ENCODE results near the gene SYT3.
A peak's percentile ranks its signal among the peaks of the same experiment; 100 is the strongest.

The SYT3 gene

GRCh38 chr19:50661766-50662650 is 22.3 kb upstream of the SYT3 start:
- DNase-seq: no peak

DNA sequence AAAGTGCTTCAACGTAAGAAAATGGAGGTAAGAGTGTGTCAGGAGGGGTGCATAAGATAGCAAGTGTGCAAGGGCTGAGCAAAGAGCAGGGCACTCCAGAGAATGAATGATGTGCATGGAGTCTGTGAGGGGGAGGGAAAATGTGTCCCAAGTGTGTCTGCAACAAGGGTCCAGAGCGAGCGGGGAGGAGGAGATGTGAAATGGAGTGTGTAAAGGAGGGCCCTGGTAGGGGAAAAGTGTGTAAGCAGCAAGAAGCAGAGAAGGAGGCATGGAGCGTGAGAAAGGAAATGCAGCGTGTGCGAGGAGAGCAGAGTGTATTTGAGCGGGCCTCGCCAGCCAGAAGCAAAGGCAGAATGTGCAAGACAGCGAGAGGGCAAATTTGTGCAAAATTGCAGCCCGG is 21.3 kb upstream of the SYT3 start:
- no peak for DNase-seq

- DNase-seq: no peak
Measured at GRCh38 chr19:50660088-50660366, 20.3 kb upstream of the SYT3 start.

GRCh38 chr19:50659318-50660087 is 19.8 kb upstream of the SYT3 start:
- no peak for DNase-seq

DNA sequence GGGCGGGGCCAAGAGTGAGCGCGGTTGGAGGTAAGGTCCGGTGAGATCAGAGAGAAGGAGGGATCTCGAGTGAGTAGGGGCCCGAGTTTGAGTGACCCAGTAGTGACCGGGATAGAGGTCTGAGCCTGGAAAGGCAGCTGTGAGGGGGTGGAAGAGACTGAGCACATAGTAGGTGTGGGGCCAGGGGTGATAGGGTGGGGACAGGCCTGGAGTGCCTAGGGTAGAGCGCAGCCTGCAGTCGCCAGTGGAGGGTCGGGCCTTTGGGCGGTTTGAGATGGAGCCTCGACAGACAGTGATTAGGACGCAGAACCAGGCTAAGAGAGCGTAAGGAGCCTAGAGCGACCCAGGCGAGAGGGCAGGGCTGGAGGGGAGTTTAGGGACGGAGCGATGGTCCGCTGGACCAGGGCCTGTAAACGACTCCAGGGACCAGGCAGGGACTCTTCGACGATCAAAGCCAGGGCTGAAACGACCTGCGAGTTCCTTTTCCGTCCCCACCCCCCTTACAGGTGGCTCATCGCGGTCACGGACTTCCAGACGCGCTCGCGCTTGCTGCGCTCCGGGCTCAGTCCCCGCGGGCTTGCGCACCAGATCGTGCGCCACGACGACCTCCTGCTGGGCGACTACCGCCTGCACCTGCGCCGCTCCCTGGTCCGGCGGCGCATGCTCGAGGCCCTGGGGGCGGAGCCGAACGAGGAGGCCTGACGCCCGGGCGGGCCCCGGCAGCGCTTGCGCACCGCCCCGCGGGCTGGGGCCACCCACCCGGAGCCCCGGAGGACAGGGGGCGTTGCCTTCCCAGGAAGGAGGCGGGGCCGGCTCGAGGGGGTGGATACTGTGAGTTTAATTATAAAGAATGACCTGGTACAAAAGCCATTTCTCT is 19.0 kb upstream of the SYT3 start:
- DNase-seq: peak; percentile 21 to 27

- peak; percentile 70 to 71 for DNase-seq
Measured at GRCh38 chr19:50657712-50658440, 18.2 kb upstream of the SYT3 start.

DNA sequence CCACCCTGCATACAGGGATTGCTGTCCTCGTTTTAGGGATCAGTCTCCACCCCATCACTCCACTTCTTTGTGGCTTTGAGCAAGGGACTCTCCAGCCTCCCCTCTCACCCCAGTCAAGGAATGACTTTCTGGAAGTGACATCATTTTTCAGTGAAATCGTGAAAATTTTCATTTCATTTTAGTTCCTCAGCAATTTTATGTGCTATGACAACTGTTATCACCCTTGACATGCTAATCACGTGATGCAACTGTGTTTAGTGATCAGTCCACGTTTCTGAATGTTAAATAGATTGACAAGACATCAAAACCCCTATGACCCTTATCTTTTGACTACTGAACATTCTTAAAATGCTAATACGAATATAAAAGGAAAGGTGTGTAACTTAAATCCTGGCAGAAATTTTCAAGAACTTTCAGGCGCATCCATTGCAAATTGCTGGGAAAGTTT is 17.6 kb upstream of the SYT3 start:
- DNase-seq: no peak

- DNase-seq: no peak
Measured at GRCh38 chr19:50654882-50655281, 15.2 kb upstream of the SYT3 start.

DNA sequence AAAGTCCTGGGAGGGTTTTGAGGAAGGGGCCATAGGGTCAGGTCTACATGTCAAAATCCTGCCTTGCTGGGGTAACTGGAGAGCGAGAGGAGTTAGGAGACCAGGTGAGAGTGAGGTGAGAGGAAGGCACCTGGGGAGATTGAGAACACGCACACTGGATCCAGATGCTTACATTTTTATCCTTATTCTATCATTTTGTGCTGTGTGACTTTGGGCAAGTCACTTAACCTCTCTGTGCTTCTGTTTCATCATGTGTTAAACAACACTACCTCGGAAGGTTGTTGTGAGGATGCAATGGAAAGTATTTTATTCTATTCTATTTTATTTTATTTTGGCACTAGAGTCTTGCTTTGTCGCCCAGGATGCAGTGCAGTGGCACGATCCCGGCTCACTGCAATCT is 13.0 kb upstream of the SYT3 start:
- DNase-seq: no peak

DNA sequence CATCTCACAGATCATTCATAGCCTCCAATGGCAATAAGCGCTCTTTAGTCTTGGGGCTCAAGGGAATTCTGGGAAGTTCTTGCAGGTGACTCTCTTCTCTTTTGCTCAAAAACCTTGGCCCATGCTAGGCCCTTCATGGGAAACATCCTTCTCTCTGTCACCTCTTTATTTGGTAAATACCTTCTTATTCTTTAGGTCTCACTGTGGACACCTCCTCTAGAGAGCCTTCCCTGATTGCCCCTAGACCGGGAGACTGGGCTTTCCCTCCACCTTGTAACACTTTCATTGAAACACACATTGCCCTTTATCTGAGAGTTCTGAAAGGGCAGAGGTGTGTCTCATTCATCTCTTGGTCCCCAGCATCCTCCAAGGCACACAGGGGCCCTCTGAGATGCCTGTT is 11.5 kb upstream of the SYT3 start:
- DNase-seq: no peak

- no peak for DNase-seq
Measured at GRCh38 chr19:50649433-50650391, 10.0 kb upstream of the SYT3 start, which contains the start of gene C19orf81. TSS of gene C19orf81 (plus strand) at chr19:50649445. CDS start at chr19:50649445, 0 bp downstream.

GRCh38 chr19:50648659-50649058 is 9.0 kb upstream of the SYT3 start:
- no peak for DNase-seq

GRCh38 chr19:50647879-50648615 is 8.4 kb upstream of the SYT3 start:
- DNase-seq: no peak

DNA sequence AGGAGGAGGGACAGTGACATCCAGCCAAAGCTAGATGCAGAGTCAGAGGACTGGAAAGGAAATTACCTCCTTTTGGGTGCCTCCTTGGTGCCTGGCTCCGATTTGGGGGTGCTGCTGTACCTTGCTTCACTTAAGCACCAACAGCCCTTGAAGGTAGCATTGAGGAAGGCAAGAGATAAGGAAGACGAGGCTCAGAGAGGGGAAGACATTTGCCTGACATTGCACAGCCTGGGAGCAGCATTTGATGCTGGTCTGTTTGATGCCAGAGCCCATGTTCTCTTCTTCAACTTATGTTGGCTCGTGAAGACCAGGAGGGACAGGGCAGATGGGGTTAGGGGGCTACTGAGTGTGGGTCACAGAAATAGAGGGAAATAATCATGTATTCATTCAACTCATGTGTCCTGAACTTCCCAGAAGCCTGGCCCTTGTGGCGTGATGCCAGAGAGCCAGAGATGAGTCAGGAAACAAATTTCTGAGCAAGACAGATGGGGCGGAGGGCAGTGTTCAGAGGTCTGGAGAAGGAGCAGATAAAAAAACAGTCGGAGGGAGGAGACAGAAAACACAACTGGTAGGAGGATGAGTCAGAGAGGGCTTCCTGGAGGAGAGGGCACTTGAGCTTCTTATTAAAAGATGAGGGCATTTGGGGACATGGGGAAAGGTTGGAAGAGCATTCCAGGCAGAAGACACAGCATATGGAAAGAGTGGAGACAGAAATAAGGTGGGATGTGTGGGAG is 6.6 kb upstream of the SYT3 start:
- DNase-seq: no peak

- no peak for DNase-seq
Measured at GRCh38 chr19:50645107-50645506, 5.4 kb upstream of the SYT3 start.

DNA sequence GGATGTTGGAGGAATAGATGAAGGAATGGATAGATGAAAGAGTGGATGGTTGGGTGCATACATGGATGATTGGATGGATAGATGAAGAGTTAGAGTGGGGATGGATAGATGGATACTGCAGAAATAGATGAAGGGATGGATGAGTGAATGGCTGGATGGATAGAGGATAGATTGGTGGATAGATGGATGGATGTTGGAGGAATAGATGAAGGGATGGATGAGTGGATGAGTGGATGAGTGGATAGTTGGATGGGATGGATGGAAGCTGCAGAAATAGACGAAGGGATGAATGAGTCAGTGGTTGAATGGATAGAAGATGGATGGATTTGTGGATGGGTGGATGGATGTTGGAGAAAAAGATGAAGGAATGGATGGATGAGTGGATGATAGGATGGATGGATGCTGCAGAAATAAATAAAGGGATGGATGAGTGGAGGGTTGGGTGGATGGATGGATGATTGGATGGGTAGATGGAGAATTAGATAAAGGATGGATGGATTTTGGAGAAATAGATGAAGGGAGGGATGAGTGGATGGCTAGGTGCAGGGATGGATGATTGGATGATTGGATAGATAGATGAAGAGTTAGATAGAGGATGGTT is 4.7 kb upstream of the SYT3 start:
- DNase-seq: no peak

DNA sequence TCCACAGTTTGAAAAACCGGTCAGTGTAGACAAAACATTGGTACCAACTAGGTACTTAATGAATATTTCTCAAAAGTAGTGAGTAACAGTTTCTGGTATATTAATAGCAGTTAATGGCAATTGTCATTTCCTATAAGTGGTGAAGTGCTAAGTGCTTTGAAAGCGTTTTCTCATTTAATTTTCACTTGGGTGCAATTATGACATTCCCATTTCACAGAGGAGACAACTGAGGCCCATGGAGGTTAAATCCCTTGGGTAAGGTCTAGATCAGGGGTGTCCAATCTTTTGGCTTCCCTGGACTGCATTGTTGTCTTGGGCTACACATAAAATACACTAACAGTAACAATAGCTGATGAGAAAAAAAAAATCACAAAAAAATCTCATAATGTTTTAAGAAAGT is 687 bp upstream of the SYT3 start:
- DNase-seq: no peak

DNA sequence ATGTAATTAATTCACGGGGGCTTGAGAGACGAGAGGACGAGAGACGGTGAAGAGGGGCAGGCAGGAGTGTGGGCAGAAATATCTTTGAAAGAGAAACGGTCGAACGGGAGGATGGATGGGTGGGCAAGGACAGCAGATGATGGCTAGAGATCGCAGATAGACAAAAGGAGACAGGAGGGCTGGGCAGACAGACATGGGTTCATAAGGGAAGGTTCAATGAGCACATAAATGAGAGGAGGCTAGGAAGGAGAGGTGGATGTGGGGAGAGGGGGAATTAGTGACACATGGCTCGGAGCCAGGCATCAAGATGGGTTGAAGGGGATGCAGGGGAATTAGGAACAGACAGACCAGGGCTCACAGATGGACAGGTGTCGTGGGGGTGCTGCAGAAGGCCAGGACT is 1.1 kb downstream of the SYT3 start:
- no peak for DNase-seq

GRCh38 chr19:50636317-50637085 is 3.2 kb downstream of the SYT3 start:
- no peak for DNase-seq

All from activated CD4-positive, alpha-beta T cell treated with anti-CD3 and anti-CD28 coated beads, Interleukin-2, amount 50 U/mL, for 4 hours (primary cell).